Gastrocnemius medialis (tissue), 4 donors: ENCODE measurements around the gene LAMC3.

Experiments
- CTCF ChIP-seq, 5 experiments: fragments of 450-650 bp in 3 of 5; fragments of 200-600 bp in 2 of 5; sonication (generic) in 2 of 5; IDR thresholded peaks in 4 of 5; conservative IDR thresholded peaks in 1 of 5; 1 replicate in 4 of 5; 2 replicates in 1 of 5; pipeline ENCODE4 v1.5.1; 2016 to 2019; ENCODE audit warnings: antibody characterized with exemption in 5 of 5, mild to moderate bottlenecking in 3 of 5, moderate library complexity in 3 of 5
- POLR2A ChIP-seq, 2 donors: fragments of 450-650 bp; IDR thresholded peaks; one replicate each; pipeline ENCODE4 v1.6.1; 2017; ENCODE audit warnings: antibody characterized with exemption in 2 of 2, mild to moderate bottlenecking in 2 of 2, moderate library complexity in 2 of 2

GRCh38 chr9:130988905-130989304, 20.1 kb upstream of the LAMC3 start:
- no peak for TF ChIP-seq CTCF (IDR thresholded peaks at IDR 0.05 in 4 of 5, conservative IDR thresholded peaks at IDR 0.05 in 1 of 5)
- TF ChIP-seq POLR2A (IDR thresholded peaks at IDR 0.05), result no peak
